ELR (cell line): ENCODE results near the gene RUNX2.
A peak's percentile ranks its signal among the peaks of the same experiment; 100 is the strongest.

Source experiments
- DNase-seq: peaks from one replicate; pipeline ENCODE4 v3.0.0-alpha.2; 2015; ENCODE audit warnings: low read depth

Gene RUNX2

DNA sequence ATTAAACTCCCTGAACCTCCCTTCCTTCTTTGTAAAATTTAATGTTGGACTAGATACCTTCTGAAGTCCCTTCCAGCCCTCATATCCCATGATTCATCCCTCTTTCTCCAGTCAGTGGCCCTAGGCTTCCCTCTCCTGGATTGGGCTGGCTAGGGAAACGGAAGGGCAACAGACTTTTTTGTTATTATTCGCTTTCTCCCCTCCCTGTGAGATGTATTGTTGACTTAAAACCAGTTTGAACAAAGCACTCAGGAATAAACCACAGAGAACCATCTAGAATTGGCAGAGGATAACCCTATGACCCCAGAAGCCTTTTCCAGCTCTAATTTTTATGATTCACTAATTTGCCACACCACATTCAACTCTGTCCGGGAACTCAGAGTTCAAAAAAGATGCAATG lies 289.3 kb downstream of the RUNX2 start:
- peak; percentile 21 for DNase-seq

DNA sequence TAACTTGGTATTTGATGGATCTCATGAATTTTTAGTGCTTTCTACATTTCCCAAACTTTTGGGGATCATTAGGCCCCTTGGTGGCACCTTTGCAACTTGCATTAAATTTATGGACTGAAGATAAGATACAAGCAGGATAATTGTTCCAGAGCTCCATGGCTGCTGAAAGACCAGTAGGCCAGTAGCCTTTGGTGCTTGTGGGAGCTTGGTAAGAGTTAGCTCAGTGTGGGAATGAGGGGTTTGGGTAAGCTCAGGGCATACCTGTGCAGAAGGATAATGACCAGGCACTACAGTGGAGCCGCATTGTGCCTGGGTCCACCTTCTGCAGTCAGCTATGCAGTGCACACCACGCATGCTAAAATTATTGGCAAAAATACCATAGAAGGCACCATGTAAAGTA lies 290.1 kb downstream of the RUNX2 start:
- DNase-seq, result no peak

DNA sequence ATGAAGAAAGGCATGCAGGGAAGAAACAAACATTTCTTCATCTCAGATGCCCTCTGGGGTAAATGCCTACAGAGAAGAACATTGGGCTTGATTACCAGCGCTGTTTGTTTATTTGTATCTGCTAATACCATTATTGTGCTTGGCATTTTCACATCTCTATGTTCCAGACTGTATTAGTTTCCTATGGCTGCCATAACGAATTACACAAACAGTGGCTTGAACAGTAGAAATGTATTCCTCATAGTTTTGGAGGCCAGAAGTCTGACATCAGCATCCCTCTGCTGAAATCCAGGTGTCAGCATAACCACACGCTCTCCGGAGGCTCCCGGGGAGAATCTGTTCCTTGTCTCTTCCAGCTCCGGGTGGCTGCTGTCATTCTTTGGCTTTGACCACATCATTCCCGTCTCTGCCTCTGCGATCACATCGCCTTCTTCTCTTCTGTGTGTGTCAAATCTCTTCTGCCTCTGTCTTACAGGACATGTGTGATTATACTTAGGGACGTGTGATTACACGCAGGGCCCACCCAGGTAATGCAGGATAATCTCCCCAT lies 291.2 kb downstream of the RUNX2 start:
- no peak for DNase-seq

GRCh38 chr6:45619994-45620471 lies 291.9 kb downstream of the RUNX2 start:
- DNase-seq, result peak; percentile 63

DNA sequence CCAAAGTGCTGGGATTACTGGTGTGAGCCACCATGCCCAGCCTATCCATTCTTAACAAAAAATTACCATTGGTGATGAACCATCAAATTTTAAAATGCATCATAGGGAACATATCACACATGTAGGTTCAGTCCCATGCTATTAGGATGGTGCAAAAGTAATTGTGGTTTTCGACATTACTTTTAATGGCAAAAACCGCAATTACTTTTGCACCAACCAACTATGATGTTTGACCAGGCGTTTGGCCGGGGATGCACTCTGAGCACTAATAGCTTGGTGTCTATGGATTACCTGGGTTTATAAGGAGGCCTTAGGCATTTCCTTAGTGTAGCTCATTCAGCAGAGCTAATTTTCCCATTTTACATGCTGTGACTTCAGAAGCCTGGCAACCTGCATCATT lies 296.1 kb downstream of the RUNX2 start:
- DNase-seq, result no peak

DNA sequence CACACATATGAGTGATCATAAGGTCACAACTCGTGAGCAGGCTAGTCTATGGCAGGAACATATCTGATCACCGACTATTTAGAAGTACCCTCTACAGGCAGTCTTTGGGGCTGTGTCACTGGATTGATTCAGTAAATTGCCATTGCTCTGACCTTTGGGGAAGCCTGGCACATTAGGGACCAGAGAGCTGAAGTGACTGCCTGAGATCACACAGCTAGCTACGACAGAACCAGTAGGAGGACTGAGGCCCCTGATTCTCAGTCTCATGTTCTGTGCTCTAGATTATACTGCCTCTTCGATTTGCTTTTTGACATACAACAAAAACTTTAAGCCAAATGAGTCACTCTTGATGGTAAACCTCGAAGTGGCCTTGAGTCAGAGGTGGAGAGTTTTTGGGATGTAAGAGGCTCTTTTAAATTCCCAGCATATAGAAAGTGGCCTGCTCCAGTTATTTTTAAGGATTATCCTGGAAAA lies 297.1 kb downstream of the RUNX2 start:
- DNase-seq, result peak; percentile 80

DNA sequence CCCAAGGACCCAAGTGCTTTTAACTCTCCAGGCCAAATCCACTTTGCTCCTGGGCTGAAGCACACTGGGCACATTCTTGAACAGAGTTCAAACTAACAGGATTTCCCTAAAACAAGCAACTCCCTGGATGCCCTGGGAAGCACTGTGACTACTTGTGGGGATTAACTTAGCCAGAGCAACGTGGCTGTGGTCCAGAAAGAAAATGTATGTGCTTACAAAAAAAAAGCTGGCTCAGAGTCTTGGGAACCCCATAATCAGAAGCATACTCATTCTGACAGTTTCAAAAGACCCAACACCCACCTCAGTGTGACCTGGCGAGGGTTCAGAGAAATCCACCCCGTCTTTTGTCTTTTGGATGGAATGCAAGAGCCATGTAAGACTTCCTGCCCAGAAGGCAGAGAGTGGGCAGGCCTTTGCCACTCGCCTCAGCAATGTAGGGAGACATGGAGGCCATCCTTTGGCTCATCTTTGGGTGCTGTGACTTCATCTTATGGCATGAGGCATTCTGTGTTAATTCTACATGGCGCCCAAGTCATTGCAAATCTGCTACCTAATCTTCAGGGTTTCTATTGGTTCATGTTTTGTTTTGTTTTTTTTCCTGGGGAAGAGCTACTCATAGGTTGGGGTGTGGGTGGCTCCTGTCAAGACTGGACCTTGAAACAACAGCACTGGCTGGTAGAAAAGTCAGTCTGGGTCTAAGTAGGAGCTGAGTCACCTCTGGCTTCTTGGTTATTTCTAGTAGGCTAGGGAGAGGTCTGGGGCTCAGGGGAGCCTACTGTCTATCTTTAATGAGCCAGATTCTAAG lies 298.2 kb downstream of the RUNX2 start:
- DNase-seq, result peak; percentile 66

DNA sequence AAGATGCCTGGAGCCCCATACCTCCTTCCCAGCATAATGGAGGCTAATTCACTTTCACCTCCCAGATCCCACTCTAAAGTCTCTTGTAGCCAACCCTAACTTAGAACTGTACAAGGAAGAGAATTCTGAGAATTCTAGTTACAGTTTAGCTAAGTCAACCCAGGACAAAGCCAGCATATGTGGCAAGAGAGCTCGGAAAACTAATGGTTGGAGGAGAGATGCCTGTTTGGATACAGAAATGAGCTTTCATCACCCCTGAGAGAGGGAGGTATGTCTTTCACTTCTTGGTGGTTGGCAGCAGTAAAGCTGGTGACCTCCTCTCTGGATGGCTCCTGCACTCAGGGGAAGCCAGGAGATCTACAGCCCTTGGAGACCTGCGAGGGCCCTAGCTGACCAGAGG lies 302.2 kb downstream of the RUNX2 start:
- DNase-seq, result no peak

GRCh38 chr6:45630801-45631200 lies 302.7 kb downstream of the RUNX2 start:
- peak; percentile 24 for DNase-seq

- peak; percentile 83 for DNase-seq
These were observed 303.3 kb downstream of the RUNX2 start for GRCh38 chr6:45631396-45631795.

GRCh38 chr6:45633272-45633908 lies 305.3 kb downstream of the RUNX2 start:
- no peak for DNase-seq

- DNase-seq, result no peak
These were observed 306.1 kb downstream of the RUNX2 start for GRCh38 chr6:45634231-45634630.

DNA sequence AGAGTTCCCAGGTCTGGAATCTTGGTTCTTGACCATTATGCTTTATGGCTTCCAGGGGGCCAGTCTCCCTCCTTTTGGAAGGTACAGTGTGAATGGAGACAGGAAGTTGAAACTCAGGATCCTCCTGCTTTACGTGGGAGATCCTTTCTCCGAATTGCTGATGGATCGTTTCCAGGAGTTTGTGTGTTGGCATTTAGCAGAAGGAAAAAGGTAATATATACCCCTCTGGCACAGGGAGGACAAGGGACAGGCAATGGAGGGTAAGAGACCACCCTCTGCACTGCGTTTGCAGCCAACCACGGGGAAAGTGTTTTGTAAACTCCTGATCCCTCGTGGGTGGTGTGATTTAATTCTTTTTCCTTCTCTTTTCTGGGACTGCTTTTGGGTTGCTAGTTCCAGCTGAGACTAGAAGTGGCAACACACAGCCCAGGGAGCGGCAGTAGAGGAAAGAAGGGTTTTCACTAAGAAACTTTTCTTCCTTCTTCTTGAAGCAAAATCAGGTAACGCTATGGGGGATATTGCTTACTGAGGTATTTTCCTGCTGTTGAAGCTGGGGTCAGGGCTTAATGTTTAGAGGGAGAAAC lies 307.2 kb downstream of the RUNX2 start:
- no peak for DNase-seq

GRCh38 chr6:45637056-45637455 lies 308.9 kb downstream of the RUNX2 start:
- no peak for DNase-seq

GRCh38 chr6:45637611-45638257 lies 309.6 kb downstream of the RUNX2 start:
- DNase-seq, result no peak

GRCh38 chr6:45640081-45640491 lies 312.0 kb downstream of the RUNX2 start:
- no peak for DNase-seq

DNA sequence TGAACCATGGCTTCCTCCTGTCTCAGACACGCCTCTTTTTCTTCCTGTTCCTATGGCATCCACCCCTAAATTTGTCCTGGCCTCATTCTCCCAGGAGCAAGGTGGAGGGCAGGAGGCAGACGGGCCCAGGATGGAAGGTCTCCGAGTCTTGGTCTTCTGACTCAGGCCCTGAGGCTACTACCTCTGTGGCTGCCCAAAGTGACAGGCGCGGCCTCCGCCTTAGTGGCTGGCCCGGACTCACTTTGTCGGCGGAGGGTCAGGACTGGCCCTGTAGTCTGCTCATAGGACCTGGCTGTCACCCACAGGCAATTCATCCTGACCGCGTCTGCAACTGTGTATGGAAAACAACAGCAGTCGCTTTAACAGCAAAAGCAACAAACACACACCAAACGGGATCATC lies 312.7 kb downstream of the RUNX2 start:
- DNase-seq, result no peak

- no peak for DNase-seq
These were observed 314.4 kb downstream of the RUNX2 start for GRCh38 chr6:45642331-45643125.

DNA sequence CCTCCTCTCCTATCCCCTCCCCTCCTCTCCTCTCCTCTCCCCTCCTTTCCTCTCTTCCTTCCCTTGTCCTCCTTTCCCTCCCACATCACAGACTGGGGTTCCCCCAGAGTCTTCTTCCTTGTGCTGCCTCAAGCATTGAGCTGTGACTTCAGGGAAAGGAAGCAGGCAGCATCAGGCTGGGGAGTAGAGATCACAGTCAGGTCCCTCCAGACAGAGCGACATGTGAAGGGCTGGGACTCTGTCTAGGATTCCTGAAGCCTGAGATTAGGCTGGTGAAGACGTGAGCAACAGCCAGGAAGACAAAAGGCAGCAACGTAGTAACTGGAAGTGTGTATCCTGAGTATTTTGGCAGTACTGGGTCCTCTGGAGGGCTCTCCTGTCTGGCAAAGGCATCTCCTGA lies 315.0 kb downstream of the RUNX2 start:
- DNase-seq, result no peak

GRCh38 chr6:45644720-45645119 lies 316.6 kb downstream of the RUNX2 start:
- no peak for DNase-seq

GRCh38 chr6:45645302-45645701 lies 317.2 kb downstream of the RUNX2 start:
- DNase-seq, result no peak
